OCI-LY3 (cell line): ENCODE data around the gene SLC25A21.

Experiments
- H2AFZ ChIP-seq: fragments of 200-600, 300-600 bp; shearing (Covaris generic); 2 replicates; pipeline ENCODE4 v1.6.0; 2014; ENCODE audit warnings: antibody characterized with exemption, low read depth, low read length
- H3K27ac ChIP-seq: fragments of 200-600, 300-600 bp; sonication (generic); 2 replicates; pipeline ENCODE4 v1.5.1; 2014; ENCODE audit warnings: mild to moderate bottlenecking, low read length, moderate library complexity, mixed read lengths
- H3K27me3 ChIP-seq: fragments of 200-600, 300-600 bp; sonication (generic); 2 replicates; pipeline ENCODE4 v1.6.1; 2014; ENCODE audit warnings: low read depth, low read length, mixed read lengths
- H3K36me3 ChIP-seq: fragments of 200-600, 300-600 bp; sonication (generic); replicated peaks from 2 replicates; pipeline ENCODE3; 2014; ENCODE audit warnings: low read depth, low read length, mixed read lengths
- H3K4me1 ChIP-seq: fragments of 300-600, 200-600 bp; sonication (generic); 2 replicates; pipeline ENCODE4 v1.6.1; 2014; ENCODE audit warnings: low read length, mixed read lengths
- H3K4me2 ChIP-seq: fragments of 200-600, 300-600 bp; sonication (generic); 2 replicates; pipeline ENCODE4 v1.6.1; 2014; ENCODE audit warnings: low read length, mixed read lengths
- H3K4me3 ChIP-seq: fragments of 300-600, 200-600 bp; sonication (generic); 2 replicates; pipeline ENCODE4 v1.5.1; 2014; ENCODE audit warnings: antibody characterized with exemption, mild to moderate bottlenecking, low read length, moderate library complexity
- H3K79me2 ChIP-seq: fragments of 300-600, 200-600 bp; shearing (Covaris generic); 2 replicates; pipeline ENCODE4 v1.6.1; 2014; ENCODE audit warnings: mild to moderate bottlenecking, low read length, mixed read lengths
- H3K9ac ChIP-seq: fragments of 300-600, 200-600 bp; shearing (Covaris generic); 2 replicates; pipeline ENCODE4 v1.6.0; 2014; ENCODE audit warnings: mild to moderate bottlenecking, low read length, moderate library complexity
- H3K9me3 ChIP-seq: fragments of 200-600, 300-600 bp; shearing (Covaris generic); 2 replicates; pipeline ENCODE4 v1.6.1; 2014; ENCODE audit warnings: low read length, mixed read lengths; ENCODE audit not compliant: insufficient read depth
- H4K20me1 ChIP-seq: fragments of 200-600, 300-600 bp; sonication (generic); 2 replicates; pipeline ENCODE4 v1.6.1; 2016; ENCODE audit warnings: low read length, mixed read lengths; ENCODE audit not compliant: insufficient read depth
- EZH2phosphoT487 ChIP-seq: fragments of 200-600 bp; shearing (Covaris generic); IDR thresholded peaks from 2 replicates; pipeline ENCODE4 v1.6.1; 2018; ENCODE audit warnings: antibody characterized with exemption, mixed run types, low read depth
- TF ChIP-seq, protein P1 (sequence below): fragments of 200-600, 300-600 bp; sonication (generic); IDR thresholded peaks from 2 replicates; pipeline ENCODE4 v1.5.1; 2014; ENCODE audit warnings: antibody characterized with exemption, low read length, low read depth

Gene SLC25A21

DNA sequence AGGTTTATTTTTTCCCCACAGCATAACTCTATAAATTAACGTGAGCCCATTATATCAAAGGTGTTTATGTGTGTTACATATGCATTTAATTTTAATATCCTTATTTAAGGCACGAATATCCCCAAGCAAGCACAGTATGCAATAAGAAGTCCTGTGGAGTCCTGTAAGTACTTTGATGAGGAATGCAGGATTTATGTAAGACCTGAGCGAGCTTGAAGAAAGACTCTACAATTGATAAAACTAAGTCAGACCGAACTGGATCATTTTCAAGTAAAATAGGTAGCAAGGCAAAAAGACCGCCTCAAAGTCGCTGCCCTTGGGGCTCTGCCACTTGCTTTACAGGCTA is 755 bp downstream of the SLC25A21 start:
- H4K20me1 ChIP-seq: no peaks in the 10 kb centered on the region
- no peak overlapping the region for H3K27ac ChIP-seq
- no peak overlapping the region for H3K4me3 ChIP-seq
- TF ChIP-seq, protein P1, sequence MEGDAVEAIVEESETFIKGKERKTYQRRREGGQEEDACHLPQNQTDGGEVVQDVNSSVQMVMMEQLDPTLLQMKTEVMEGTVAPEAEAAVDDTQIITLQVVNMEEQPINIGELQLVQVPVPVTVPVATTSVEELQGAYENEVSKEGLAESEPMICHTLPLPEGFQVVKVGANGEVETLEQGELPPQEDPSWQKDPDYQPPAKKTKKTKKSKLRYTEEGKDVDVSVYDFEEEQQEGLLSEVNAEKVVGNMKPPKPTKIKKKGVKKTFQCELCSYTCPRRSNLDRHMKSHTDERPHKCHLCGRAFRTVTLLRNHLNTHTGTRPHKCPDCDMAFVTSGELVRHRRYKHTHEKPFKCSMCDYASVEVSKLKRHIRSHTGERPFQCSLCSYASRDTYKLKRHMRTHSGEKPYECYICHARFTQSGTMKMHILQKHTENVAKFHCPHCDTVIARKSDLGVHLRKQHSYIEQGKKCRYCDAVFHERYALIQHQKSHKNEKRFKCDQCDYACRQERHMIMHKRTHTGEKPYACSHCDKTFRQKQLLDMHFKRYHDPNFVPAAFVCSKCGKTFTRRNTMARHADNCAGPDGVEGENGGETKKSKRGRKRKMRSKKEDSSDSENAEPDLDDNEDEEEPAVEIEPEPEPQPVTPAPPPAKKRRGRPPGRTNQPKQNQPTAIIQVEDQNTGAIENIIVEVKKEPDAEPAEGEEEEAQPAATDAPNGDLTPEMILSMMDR: no peak
- TF ChIP-seq EZH2phosphoT487: no peak
- no peaks in the 10 kb centered on the region for H3K79me2 ChIP-seq
- H3K4me2 ChIP-seq: no peak overlapping the region
- no peaks in the 10 kb centered on the region for H3K9me3 ChIP-seq
- H3K36me3 ChIP-seq: no peaks in the 10 kb centered on the region
- H3K4me1 ChIP-seq: no peaks in the 10 kb centered on the region
- no peaks in the 10 kb centered on the region for H3K27me3 ChIP-seq
- H2AFZ ChIP-seq: no peak overlapping the region
- H3K9ac ChIP-seq: no peak overlapping the region

DNA sequence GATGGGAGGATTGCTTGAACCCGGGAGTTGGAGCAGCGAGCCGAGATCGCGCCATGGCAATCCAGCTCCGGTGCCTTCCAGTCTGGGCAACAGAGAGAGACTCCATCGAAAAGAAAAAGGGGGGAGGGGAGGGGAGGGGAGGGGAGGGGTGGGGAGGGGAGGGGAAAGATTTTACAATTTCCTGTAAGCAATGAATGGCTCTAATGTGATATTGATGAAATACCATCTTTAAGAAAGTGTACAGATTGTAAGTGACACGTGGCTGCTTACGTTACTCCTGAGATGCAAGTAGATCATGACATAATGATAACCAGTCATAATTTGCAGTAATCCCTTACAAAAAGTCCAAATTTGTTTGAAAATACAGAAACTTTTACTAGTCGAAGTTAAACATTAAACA is 1.4 kb downstream of the SLC25A21 start:
- Histone ChIP-seq H3K36me3 (no peaks in the 10 kb centered on the region), H3K27ac (no peak overlapping the region)

DNA sequence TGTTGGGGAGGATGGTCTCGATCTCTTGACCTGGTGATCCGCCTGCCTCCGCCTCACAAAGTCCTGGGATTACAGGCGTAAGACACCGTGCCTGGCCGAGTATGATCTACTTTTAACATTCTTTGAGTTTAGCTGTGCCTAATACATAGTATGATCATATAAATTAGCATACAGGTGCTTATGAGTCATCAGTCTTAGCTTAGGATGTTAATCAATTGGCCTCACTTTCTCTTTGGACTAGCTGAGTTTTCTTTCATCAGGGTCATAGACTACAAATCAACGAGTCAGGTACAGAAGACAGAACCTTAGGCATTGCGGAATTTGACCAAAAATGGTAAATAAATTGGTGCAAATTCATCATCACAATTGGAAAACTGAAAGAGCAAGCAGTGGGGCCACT is 2.2 kb downstream of the SLC25A21 start:
- H3K4me2 ChIP-seq: no peak overlapping the region
- H3K9ac ChIP-seq: no peak overlapping the region

More for the DNA sequence above, 1.4 kb downstream of the SLC25A21 start:
- TF ChIP-seq, protein P1: no peak
- no peak for TF ChIP-seq EZH2phosphoT487
- Histone ChIP-seq H3K4me3 (no peak overlapping the region), H3K27me3 (no peaks in the 10 kb centered on the region), H2AFZ (no peak overlapping the region), H3K4me2 (no peak overlapping the region), H3K9me3 (no peaks in the 10 kb centered on the region), H3K4me1 (no peaks in the 10 kb centered on the region), H3K9ac (no peak overlapping the region), H4K20me1 (no peaks in the 10 kb centered on the region), H3K79me2 (no peaks in the 10 kb centered on the region)

DNA sequence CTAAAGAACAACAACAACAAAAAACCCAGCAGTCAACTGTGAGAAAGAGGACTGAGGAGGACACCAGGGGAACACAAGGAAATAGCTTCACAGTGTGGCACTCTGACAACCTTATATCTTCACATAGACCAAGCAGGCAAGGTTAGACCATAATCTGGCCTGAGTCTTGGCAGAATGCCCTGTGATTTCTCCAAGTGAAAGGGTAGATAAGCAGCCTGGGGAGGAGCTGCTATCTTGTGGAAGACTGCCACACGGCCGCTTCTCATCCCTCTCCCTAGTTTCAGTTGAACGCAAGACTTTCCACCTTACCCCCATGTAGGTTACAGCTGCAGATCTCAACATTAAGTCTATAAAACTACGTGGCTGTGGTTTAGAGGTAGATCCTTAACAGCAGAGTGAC is 3.7 kb downstream of the SLC25A21 start:
- no peak overlapping the region for H3K9ac ChIP-seq
- no peaks in the 10 kb centered on the region for H3K36me3 ChIP-seq
- H4K20me1 ChIP-seq: no peaks in the 10 kb centered on the region
- H3K4me3 ChIP-seq: no peak overlapping the region
- no peak overlapping the region for H3K27ac ChIP-seq
- H3K79me2 ChIP-seq: no peaks in the 10 kb centered on the region
- H3K27me3 ChIP-seq: no peaks in the 10 kb centered on the region
- H3K9me3 ChIP-seq: no peaks in the 10 kb centered on the region
- no peaks in the 10 kb centered on the region for H3K4me1 ChIP-seq
- TF ChIP-seq EZH2phosphoT487: no peak
- TF ChIP-seq, protein P1: no peak
- no peak overlapping the region for H3K4me2 ChIP-seq
- H2AFZ ChIP-seq: no peak overlapping the region

More for the DNA sequence above, 2.2 kb downstream of the SLC25A21 start:
- Histone ChIP-seq H4K20me1 (no peaks in the 10 kb centered on the region), H3K4me1 (no peaks in the 10 kb centered on the region), H3K27ac (no peak overlapping the region), H3K9me3 (no peaks in the 10 kb centered on the region), H2AFZ (no peak overlapping the region), H3K4me3 (no peak overlapping the region), H3K27me3 (no peaks in the 10 kb centered on the region), H3K36me3 (no peaks in the 10 kb centered on the region), H3K79me2 (no peaks in the 10 kb centered on the region)
- no peak for TF ChIP-seq EZH2phosphoT487
- TF ChIP-seq, protein P1: no peak
